NK-92 (cell line): ENCODE data around the gene SMS.

Experiments used
- DNase-seq: peaks from one replicate; lab custom pipeline; 2025; ENCODE audit not compliant: unreplicated experiment; lab: John Stamatoyannopoulos, UW

SMS gene

GRCh38 chrX:22037225-22037624 lies 96.7 kb downstream of the SMS start:
- DNase-seq: no peak

GRCh38 chrX:22037911-22038537 lies 97.5 kb downstream of the SMS start:
- DNase-seq: no peak

GRCh38 chrX:22039541-22039940 lies 99.0 kb downstream of the SMS start:
- DNase-seq: no peak

DNA sequence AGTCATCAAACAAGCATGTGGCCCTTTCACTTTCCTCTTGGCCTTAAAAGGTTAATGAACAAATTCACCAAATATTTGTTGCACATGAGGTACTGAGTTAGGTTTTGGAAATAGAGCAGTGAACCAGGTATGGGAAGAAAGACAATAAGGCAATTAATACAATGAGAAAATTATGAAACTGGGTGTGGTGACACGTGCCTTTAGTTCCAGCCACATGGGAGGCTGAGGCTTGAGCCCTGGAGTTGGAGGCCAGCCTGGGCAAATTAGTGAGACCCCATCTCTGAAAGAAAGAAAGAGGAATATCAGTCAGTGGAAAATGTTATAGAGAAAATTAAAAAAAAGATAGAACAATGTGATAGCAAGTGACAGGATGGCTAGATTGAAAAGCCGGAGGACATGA lies 99.7 kb downstream of the SMS start:
- DNase-seq: no peak

GRCh38 chrX:22041907-22042530 lies 101.5 kb downstream of the SMS start:
- DNase-seq: no peak

DNA sequence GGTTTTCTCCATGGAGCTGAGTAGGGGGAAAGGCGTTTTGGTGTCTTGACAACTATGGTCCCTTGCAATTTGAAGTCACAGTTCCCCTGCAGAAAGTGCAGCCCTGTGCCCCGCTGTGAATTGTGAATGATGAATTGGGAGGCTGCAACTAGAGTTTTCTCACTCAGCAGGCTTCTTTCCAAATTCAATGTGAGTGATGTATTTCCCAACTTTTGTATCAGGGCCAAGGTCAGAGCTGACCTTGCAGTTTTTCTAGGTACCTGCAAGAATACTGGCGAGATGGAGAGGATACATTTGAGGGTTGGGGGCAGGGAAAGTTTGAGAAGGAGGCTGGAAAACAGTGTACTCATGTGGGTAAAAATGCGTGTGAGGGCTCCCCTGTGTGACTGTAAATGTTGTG lies 103.4 kb downstream of the SMS start:
- no peak for DNase-seq
